GM19240 (cell line): ENCODE measurements around the gene CBX5.
A peak's percentile ranks its signal among the peaks of the same experiment; 100 is the strongest.
"Not testable (repeated sequence)": the region's sequence is repeated elsewhere in the genome, so short reads cannot be mapped to it uniquely, and the experiment has no call there.

Experiments used
- DNase-seq: peaks from one replicate; pipeline ENCODE4 v3.0.0; 2011; ENCODE audit warnings: low spot score; ENCODE audit not compliant: insufficient read length

Gene CBX5

DNA sequence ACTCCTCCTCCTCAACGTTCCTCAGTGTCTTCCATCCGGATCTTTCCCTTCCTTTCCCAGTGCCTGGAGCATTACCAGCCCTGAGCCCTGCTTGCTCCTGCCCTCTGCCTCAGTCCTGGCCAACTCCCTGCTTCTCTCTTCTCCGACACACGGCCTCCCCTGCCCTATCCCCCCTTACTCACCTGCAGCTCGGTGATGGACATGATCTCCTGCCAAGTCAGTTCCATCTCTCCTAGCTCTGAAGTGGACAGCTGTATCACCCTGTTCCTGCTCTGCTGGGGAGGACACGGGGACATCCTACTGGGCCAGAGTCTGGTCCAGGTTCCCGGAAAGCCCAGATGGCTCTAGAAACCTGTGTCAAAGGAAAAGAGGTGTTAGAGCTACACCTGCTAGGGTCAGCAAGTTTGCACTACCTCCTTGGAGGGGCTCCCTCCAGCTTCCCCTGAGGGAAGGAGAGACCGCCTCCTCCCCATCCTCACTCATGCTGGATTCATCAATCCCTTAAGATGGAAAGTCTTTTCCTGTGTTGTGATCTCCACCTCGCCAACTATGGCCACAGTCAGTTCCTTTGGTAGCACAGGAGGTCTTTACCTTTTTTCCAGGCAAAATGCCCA lies 15.1 kb upstream of the CBX5 start:
- no peak for DNase-seq

DNA sequence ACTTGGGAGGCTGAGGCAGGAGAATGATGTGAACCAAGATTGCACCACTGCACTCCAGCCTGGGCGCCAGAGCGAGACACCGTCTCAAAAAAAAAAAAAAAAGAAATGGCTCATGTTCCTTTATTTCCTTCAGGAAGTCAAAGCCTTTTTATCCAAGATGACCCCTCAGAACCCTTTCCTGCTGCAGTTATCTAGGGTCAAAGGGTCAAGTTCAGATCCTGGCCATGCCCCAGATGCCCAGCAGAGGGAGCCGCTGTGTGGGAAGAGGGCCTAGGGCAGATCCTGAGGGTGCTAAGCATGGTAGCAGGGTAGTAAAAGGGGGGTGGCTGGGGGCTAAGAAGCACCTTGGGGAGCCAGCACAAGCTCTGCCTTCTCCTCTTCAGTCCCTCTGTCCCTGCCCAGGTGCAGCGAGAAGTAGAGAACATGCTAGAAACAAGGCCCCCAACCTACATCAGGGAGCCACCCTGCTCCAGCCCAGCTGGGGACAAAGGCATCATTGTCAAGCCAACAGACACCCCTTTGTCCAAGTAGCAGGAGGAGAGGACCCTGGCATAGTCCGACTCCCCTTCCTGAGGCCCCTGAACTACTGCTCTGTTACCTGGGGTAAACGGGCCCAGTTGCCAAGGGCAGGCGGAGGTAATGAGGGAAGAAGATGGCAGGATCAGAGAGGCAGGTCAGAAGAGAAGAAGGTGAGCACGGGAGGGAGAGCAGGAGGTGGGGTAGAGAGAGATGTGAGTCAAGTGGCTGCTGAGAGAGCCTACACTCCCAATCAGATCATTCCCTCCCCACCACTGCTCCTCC lies 14.4 kb upstream of the CBX5 start:
- DNase-seq, result no peak

DNA sequence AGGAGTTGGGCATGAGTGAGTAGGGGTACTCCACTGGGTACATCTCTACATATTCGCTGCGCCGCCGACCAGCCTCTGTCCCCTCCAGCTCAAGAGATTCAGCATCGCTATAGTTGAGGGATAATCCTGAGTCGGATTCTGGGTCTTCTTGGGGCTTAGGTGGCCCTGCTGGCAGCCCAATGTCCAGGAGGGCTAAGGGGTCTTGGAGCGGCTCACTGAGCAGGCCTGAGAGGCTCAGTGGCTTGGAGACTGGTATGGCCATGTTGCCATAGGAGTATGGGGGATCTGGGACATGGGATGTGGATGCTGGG lies 13.0 kb upstream of the CBX5 start:
- DNase-seq, result no peak

DNA sequence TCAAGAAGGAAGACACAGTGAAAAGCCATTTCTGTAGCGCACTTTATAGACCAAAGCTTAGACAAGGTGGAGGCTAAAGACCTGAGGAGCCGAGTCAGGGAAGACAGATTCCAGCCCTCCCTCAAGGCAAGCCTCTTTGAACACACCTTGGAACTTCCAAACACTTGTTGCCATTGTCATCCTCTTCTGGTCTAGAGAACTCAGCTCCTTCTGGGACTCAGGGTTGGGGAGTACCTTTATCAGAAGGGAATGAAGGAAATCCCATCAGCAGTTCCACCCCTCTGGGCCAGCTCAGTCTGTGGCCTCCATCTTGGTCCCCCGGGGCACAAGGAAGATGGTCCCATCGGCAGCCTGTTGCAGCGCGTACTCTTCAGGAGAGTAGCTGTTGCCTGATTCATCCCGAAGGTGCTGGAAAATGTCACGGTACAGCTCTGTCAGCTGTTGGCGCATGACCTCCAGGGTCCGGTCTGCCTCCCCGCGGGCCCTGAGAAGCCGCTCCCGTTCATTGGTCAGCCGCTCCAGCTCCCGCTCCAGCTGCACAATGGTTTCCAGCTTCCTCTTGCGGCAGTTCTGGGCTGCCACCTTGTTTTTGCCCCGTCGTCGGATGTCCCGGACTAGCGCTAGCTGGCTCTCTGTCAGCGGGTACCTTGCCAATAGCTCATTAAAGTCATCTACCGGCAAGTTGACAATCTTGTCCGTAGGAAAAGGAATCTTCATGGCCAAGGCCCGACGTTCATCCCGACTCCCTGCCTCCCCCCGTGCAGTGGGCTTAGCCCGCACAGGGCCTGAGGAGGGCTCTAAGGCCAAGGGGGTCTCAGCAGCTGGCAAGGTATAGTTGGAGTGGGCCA lies 12.4 kb upstream of the CBX5 start:
- DNase-seq, result no peak

DNA sequence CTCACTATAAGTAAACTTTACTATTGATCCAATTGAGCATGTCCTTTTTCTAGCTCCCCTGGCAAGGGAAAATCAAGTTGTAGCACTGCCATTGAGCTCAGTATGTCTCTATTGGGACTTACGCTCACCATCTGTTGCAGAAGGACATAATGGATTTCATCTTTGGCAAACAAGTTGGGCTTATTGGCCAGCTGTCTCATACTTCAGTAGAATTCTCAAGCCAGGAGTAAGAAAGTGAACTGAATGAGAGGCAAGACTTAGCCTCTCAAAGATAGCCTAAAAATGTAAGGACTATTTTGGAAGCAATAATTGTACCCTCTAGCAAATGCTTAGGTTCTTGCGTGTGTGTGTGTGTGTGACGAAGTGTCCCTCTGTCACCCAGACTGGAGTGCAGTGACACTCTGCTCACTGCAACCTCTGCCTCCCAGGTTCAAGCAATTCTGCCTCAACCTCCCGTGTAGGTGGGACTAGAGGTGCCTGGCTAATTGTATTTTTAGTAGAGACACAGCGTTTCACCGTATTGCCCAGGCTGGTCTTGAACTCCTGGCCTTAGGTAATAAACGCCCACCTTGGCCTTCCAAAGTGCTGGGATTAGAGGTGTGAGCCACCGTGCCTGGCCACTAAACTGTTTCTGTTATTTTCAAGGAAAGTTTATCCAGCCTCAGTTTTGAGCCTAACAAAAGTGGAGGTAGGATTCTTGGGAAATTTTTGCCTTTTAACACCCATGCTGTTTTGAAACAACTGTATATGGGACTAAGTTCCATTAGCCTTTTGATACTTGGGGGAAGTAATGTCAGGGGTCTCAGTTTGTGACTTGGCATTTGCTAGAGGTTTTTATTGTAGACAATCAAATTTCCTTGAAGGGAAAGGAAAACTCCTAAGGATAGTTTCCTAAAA lies 7.6 kb upstream of the CBX5 start:
- no peak for DNase-seq

DNA sequence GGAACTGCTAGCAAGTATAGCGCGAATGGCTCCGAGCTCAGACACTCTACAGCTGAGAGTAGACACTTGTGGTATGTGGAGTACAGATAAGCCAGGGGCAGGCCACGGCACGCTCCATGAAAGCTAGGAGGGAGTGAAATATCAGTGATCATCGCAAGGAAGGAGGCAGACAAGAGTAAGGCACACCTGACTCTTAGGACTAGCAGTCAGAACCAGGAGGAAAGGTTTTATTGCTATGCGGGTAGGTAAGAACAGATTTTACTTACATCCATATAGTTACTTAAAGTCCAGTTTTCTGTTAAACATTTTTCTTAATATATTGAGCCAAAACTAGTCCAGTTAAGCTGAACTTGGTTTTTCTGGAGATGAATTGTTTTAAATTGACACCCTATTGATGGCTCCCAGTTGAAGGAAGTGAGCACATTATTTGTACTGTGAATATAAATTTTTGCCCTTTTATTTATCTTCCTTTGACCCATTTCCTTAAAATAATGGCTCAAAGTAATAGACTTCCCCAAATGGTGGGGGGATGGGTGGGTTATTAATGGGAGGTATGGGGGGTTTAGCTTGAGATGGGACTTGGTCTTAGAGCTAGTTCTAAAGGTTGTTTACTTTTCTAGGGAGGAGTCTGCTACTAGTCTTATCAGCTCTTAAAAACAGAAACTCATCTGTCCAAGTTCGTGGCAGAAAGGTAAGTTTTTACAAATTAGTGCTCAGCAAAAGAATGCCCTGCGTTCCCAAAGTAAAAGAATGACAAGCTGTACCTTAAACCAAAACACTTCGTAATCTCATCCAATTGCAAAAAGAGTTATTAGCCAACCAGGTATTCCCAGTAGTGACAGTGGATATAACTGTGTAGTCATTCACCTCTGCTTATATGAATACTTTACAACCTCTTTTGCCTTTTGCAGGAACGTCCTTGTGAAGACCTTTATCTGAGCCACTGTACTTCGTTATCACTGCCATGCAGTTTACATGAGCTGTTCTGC lies 6.4 kb upstream of the CBX5 start:
- no peak for DNase-seq

DNA sequence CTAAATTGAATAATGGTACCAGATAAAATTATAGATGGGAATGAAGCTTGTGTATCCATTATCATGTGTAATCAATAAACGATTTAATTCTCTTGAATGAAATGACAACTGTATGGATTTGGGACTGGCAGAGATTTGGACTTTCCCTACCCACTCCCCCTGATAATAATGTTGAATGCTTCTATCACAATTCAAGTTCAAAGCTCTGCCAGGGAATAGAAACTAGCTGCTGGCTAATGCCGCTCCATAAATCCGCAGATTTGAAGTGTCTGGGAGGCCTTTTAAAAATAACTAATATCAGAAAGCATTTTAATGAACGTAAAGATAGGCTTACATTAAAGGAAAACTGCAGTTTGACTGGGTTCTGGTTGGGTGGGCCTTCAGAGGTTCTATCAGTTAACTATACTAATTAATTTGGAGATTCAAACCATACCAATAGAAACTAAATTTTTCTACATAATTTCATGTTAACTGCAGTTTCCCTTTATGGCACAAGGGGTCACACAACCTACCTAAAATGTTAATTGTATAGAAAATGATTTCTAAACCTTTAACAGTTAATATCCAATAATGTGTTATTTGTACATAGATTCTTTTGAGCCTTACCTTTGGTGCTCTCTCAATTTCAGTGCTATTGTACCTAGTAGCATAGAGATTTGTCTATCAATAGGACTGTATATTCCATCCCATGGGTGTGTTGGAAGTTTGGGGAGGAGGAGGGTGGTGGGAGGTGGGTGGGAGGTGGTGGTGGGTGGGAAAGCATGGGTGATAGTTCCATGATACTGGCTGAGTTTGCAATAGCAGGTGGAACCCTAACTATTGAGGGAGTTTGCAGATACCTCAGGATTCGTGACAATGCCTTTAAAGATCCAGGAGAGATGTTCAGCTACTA lies 5.5 kb upstream of the CBX5 start:
- DNase-seq, result no peak

DNA sequence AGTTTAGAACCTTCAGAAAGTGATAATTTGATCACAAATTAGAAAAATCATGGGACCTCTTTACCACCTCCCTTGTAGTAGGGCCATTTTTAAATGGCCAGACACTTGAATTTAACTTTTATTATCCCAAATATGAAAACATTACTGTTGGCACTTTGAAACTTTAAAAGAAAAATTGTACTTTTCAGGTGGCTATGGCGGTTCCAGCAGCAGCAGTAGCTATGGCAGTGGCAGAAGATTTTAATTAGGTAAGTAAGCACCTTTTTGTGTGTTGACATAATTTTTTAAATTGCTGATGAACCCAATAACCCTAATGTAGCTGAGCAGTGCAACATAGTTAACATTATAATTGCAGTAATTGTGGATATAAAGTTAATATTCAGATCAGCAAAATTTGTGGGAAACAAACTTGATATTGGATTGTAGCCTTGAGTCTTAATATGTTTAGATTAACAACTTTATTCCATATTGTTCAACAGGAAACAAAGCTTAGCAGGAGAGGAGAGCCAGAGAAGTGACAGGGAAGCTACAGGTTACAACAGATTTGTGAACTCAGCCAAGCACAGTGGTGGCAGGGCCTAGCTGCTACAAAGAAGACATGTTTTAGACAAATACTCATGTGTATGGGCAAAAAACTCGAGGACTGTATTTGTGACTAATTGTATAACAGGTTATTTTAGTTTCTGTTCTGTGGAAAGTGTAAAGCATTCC lies 4.3 kb upstream of the CBX5 start:
- not testable (repeated sequence) for DNase-seq

DNA sequence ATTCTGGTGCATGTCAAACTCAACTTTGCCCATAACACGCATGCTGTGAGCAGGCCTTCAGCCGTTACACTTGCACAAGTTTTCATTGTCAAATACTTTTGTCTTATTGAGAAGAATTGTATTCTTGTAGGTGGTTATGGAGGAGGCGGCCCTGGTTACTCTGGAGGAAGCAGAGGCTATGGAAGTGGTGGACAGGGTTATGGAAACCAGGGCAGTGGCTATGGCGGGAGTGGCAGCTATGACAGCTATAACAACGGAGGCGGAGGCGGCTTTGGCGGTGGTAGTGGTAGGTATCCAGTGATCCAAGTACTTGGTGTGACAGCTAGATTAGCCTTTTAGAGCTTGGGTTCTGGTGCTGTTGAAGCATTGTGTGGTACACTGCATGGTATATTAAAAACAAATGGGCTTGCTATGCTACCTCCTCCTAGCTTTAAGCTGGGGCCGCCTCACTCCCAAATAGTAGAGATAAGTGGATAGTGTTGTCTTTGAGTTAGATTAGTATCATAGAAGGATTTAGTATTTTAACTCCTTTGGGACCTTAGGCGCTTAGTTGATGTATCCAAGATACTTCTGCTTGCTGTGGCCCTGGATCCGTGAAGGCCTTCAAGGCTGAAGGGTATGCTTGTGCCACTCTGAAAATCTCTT lies 3.1 kb upstream of the CBX5 start:
- DNase-seq, result no peak

DNA sequence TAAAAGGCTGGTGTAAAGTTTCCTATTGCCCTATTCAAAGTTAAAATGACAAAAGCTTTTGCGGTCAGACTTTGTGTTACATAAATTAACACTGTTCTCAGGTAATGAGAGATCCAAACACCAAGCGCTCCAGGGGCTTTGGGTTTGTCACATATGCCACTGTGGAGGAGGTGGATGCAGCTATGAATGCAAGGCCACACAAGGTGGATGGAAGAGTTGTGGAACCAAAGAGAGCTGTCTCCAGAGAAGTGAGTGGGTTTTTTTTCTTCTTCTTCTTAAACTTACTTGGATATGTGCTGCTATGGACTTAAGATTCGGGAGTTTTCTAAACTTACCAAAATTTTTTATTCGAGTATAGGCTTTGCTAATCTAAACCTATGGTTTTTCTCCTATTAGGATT lies 1.8 kb upstream of the CBX5 start:
- DNase-seq, result not testable (repeated sequence)

DNA sequence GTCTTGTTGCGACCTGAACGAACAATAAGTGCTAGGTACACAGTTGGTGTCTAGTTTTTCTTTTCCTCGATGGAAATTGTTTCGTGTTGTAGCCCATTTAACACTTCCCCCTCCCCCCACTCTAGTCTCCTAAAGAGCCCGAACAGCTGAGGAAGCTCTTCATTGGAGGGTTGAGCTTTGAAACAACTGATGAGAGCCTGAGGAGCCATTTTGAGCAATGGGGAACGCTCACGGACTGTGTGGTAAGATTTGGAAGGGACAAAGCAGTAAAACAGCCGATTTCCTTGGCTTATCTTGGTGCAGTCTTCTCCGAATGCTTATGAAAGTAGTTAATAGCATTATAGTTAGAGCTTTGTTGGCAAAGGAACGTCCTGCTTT lies 1.3 kb upstream of the CBX5 start:
- not testable (repeated sequence) for DNase-seq

DNA sequence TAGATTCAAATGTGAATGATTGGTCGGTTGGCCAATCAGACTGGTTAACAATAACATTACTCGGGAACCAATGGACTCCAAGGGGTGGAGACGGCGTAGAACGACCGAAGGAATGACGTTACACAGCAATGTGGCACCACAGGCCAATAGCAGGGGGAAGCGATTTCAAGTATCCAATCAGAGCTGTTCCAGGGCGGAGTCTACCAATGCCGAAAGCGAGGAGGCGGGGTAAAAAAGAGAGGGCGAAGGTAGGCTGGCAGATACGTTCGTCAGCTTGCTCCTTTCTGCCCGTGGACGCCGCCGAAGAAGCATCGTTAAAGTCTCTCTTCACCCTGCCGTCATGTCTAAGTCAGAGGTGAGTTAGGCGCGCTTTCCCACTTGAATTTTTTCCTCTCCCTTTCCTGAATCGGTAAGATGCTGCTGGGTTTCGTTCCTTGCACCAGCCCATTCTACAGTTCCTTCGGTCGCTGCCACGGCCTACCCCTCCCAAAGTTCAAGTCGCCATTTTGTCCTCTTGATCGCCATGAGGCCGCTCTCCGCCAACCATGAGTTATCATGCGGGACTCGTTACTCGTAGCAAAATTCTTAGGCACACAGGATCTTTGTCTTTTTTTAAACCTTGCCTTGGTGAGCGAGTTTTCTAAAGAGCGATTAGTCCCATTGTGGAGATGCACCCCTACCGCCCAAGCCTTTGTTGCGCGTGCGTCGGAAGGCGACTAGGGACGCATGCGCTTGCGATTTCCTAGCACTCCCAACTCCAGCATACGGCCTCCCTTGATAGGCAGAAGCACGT lies 742 bp upstream of the CBX5 start, which contains the start of gene HNRNPA1:
Gene HNRNPA1, plus strand, starts transcription at position 259 of the 793 bp plus-strand sequence. Its CDS starts 82 bp downstream, at position 341.
- peak; percentile 83 for DNase-seq

DNA sequence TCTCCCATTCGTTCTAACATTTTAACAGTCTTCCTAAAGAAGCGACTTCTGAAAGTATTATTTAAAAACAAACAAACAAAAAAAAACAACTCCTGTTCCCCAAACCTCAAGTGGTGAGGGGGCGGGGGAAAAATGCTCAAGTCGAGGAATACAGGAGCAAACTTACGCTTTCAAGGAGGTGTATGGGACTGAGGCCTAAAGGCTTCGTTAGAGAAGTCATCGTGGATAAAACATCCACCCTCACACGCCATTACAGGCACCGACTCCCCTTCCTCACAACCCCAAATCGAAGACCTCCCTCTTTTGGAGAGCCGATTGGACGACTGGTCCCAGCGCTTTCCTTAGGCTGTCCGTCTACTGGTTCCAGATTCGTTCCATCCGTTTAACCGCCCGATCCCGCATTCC lies 693 bp downstream of the CBX5 start:
- DNase-seq, result no peak

DNA sequence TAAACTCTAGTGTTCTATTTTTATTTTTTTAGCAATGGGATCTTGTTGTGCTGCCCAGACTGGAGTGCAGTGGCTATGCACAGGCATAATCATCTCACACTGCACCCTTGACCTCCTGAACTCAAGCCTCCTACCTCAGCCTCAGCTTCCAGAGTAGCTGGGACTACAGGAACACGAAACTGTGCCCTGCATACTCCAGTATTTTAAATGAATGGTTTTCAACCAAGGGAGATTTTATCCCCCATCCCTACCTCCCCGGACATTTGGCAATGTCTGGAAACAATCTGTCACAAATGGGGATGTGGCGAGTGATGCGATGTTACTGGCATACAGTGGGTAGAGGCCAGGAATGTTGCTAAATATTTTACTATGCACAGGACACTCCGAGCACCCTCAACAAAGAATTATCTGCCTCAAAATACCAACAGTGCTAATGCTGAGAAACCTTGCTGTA lies 2.1 kb downstream of the CBX5 start:
- no peak for DNase-seq

DNA sequence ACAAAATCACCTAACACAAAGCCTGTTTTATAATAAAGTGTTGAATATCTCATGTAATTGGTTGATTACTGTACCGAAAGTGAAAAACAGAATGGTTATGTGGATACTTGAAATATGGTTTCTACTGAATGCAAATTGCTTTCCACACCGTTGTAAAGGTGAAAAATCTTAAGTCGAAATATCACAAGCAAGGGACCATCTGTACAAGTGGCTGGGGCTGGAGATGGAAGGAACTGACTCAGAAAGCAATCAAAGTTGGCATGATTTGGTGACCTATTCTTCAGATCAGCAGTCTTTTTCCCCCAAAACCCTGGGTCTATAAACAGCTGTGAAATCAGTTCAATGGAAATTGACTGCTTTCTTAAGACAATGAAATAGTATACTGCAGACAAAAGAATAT lies 3.6 kb downstream of the CBX5 start:
- no peak for DNase-seq

DNA sequence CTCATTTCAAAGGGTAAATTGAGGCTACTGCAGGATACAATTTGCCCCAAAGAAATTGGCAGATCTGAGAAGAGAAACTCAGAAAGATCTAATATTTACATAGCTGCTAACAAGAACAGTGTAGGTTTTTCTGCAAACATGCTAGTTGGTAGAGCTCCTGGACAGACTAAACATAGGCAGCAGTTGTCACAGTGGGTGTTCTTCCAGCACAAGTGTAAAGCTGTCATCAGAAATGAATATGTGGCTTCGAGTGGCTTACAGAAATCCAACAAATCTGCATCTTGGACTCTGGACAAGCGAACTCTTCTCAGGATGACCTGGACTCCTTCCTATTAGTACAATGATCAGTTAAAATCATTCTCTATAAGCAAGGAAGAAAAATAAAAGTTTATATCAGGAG lies 5.9 kb downstream of the CBX5 start:
- DNase-seq, result no peak

DNA sequence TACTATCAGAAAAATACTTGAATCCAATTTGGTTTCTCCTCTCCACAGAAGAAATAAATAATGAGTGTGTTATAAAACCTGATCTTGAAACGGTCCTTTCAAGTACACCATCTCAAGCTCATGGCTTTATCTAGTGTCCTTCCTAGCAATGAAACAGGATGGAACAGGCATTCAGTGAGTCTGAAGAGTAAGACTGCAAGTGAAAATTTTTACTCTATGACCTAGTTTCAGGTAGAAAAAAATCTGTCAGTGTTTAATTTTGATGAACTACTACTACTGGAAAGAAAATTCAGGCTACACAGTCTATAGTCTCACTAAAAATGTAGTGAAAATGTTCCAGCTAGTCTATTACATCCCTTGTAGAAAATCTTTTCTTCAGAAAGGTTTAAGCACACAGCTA lies 7.7 kb downstream of the CBX5 start:
- no peak for DNase-seq
